ENCODE measurements around the gene DDX46.
"Not testable (repeated sequence)": the region's sequence is repeated elsewhere in the genome, so short reads cannot be mapped to it uniquely, and the experiment has no call there.

DDX46 gene

GRCh38 chr5:134758504-134759341 is at the start of gene DDX46:
Gene DDX46 (plus strand): TSS chr5:134758779. CDS start chr5:134758939, 160 bp downstream.
- DNase-seq: peak; percentile 95

GRCh38 chr5:134714120-134714519 is 44.5 kb upstream of the DDX46 start:
- no peak for DNase-seq

GRCh38 chr5:134714541-134714940 is 44.0 kb upstream of the DDX46 start:
- no peak for DNase-seq

GRCh38 chr5:134715466-134715865 is 43.1 kb upstream of the DDX46 start:
- not testable (repeated sequence) for DNase-seq

- DNase-seq: no peak
These were observed 33.7 kb upstream of the DDX46 start for GRCh38 chr5:134724872-134725271.

- DNase-seq: no peak
These were observed 25.8 kb upstream of the DDX46 start for GRCh38 chr5:134732819-134733218.

GRCh38 chr5:134735243-134735642 is 23.3 kb upstream of the DDX46 start:
- no peak for DNase-seq

- DNase-seq: no peak
These were observed 22.3 kb upstream of the DDX46 start for GRCh38 chr5:134736173-134736812.

GRCh38 chr5:134738133-134738962 is 20.2 kb upstream of the DDX46 start, which contains the start of gene CAMLG:
Gene CAMLG (plus strand): TSS chr5:134738548. CDS start chr5:134738621, 73 bp downstream.
- peak; percentile 99 for DNase-seq

- no peak for DNase-seq
These were observed 19.5 kb upstream of the DDX46 start for GRCh38 chr5:134738963-134739661.

- DNase-seq: no peak
These were observed 17.5 kb upstream of the DDX46 start for GRCh38 chr5:134741052-134741451.

- DNase-seq: no peak
These were observed 16.4 kb upstream of the DDX46 start for GRCh38 chr5:134742134-134742533.

- DNase-seq: no peak
These were observed 9.2 kb upstream of the DDX46 start for GRCh38 chr5:134749415-134749814.

GRCh38 chr5:134758176-134758503 is 439 bp upstream of the DDX46 start:
- DNase-seq: no peak

- DNase-seq: not testable (repeated sequence)
These were observed 9.1 kb downstream of the DDX46 start for GRCh38 chr5:134767528-134768291.

GRCh38 chr5:134769206-134769605 is 10.6 kb downstream of the DDX46 start:
- DNase-seq: no peak

GRCh38 chr5:134772461-134773125 is 14.0 kb downstream of the DDX46 start:
- no peak for DNase-seq

GRCh38 chr5:134777366-134777765 is 18.8 kb downstream of the DDX46 start:
- DNase-seq: no peak

GRCh38 chr5:134784241-134784920 is 25.8 kb downstream of the DDX46 start:
- DNase-seq: no peak

- DNase-seq: no peak
These were observed 26.5 kb downstream of the DDX46 start for GRCh38 chr5:134784946-134785620.
